ENCODE measurements around the gene MAB21L2.

DNA sequence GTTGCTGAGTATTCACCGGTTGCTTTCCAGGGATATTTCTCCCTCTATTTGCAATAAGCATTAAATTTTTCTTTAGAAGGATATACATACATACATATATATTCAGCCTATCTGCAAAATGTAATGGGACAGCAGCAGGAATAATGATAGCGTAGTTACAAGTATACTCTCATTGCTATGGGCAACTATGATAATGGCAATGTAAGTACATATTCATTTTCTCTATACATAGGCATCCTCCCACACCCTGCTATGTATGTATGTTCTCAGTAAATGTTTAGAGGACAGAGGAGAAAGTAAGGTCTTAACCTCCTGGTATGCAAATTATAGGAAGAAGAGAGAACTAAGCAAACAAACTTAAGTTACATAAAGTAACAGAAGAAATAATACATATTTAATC, 19.7 kb upstream of the MAB21L2 start:
- TF ChIP-seq TAF1 (IDR thresholded peaks at IDR 0.05; ENCODE audit: borderline replicate concordance, low read depth, low read length) = no peak
- TF ChIP-seq, protein P1, sequence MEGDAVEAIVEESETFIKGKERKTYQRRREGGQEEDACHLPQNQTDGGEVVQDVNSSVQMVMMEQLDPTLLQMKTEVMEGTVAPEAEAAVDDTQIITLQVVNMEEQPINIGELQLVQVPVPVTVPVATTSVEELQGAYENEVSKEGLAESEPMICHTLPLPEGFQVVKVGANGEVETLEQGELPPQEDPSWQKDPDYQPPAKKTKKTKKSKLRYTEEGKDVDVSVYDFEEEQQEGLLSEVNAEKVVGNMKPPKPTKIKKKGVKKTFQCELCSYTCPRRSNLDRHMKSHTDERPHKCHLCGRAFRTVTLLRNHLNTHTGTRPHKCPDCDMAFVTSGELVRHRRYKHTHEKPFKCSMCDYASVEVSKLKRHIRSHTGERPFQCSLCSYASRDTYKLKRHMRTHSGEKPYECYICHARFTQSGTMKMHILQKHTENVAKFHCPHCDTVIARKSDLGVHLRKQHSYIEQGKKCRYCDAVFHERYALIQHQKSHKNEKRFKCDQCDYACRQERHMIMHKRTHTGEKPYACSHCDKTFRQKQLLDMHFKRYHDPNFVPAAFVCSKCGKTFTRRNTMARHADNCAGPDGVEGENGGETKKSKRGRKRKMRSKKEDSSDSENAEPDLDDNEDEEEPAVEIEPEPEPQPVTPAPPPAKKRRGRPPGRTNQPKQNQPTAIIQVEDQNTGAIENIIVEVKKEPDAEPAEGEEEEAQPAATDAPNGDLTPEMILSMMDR (IDR thresholded peaks at IDR 0.05) = no peak
- TF ChIP-seq POLR2AphosphoS5 (IDR thresholded peaks at IDR 0.05; ENCODE audit: low read depth, low read length) = no peak
- TF ChIP-seq CHD2 (IDR thresholded peaks at IDR 0.05; ENCODE audit: low read length, partially characterized antibody) = no peak
- no peak for TF ChIP-seq RXRA (IDR thresholded peaks at IDR 0.05; ENCODE audit: borderline replicate concordance, low read depth)
- TF ChIP-seq, protein P2, sequence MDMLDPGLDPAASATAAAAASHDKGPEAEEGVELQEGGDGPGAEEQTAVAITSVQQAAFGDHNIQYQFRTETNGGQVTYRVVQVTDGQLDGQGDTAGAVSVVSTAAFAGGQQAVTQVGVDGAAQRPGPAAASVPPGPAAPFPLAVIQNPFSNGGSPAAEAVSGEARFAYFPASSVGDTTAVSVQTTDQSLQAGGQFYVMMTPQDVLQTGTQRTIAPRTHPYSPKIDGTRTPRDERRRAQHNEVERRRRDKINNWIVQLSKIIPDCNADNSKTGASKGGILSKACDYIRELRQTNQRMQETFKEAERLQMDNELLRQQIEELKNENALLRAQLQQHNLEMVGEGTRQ (IDR thresholded peaks at IDR 0.05; ENCODE audit: borderline replicate concordance, low read depth, low read length) = no peak
- TF ChIP-seq, protein P3, sequence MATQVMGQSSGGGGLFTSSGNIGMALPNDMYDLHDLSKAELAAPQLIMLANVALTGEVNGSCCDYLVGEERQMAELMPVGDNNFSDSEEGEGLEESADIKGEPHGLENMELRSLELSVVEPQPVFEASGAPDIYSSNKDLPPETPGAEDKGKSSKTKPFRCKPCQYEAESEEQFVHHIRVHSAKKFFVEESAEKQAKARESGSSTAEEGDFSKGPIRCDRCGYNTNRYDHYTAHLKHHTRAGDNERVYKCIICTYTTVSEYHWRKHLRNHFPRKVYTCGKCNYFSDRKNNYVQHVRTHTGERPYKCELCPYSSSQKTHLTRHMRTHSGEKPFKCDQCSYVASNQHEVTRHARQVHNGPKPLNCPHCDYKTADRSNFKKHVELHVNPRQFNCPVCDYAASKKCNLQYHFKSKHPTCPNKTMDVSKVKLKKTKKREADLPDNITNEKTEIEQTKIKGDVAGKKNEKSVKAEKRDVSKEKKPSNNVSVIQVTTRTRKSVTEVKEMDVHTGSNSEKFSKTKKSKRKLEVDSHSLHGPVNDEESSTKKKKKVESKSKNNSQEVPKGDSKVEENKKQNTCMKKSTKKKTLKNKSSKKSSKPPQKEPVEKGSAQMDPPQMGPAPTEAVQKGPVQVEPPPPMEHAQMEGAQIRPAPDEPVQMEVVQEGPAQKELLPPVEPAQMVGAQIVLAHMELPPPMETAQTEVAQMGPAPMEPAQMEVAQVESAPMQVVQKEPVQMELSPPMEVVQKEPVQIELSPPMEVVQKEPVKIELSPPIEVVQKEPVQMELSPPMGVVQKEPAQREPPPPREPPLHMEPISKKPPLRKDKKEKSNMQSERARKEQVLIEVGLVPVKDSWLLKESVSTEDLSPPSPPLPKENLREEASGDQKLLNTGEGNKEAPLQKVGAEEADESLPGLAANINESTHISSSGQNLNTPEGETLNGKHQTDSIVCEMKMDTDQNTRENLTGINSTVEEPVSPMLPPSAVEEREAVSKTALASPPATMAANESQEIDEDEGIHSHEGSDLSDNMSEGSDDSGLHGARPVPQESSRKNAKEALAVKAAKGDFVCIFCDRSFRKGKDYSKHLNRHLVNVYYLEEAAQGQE (IDR thresholded peaks at IDR 0.05; ENCODE audit: low read depth, low read length) = no peak
- TF ChIP-seq, protein P4, sequence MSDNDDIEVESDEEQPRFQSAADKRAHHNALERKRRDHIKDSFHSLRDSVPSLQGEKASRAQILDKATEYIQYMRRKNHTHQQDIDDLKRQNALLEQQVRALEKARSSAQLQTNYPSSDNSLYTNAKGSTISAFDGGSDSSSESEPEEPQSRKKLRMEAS (IDR thresholded peaks at IDR 0.05; ENCODE audit: low read depth) = no peak
- TF ChIP-seq SIN3A (IDR thresholded peaks at IDR 0.05; ENCODE audit: borderline replicate concordance, low read depth, low read length) = no peak
- no peak for TF ChIP-seq YY1 (IDR thresholded peaks at IDR 0.05; ENCODE audit: low read depth)
- TF ChIP-seq, protein P5, sequence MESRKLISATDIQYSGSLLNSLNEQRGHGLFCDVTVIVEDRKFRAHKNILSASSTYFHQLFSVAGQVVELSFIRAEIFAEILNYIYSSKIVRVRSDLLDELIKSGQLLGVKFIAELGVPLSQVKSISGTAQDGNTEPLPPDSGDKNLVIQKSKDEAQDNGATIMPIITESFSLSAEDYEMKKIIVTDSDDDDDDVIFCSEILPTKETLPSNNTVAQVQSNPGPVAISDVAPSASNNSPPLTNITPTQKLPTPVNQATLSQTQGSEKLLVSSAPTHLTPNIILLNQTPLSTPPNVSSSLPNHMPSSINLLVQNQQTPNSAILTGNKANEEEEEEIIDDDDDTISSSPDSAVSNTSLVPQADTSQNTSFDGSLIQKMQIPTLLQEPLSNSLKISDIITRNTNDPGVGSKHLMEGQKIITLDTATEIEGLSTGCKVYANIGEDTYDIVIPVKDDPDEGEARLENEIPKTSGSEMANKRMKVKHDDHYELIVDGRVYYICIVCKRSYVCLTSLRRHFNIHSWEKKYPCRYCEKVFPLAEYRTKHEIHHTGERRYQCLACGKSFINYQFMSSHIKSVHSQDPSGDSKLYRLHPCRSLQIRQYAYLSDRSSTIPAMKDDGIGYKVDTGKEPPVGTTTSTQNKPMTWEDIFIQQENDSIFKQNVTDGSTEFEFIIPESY (IDR thresholded peaks at IDR 0.05; ENCODE audit: borderline replicate concordance, low read depth) = no peak
- no peak for TF ChIP-seq TEAD4 (IDR thresholded peaks at IDR 0.05; ENCODE audit: borderline replicate concordance, insufficient read depth)
- TF ChIP-seq SMC3 (IDR thresholded peaks at IDR 0.05; ENCODE audit: low read depth, low read length) = no peak

All from SK-N-SH (cell line).